ENCODE data around the gene CIP2A.

CIP2A gene

DNA sequence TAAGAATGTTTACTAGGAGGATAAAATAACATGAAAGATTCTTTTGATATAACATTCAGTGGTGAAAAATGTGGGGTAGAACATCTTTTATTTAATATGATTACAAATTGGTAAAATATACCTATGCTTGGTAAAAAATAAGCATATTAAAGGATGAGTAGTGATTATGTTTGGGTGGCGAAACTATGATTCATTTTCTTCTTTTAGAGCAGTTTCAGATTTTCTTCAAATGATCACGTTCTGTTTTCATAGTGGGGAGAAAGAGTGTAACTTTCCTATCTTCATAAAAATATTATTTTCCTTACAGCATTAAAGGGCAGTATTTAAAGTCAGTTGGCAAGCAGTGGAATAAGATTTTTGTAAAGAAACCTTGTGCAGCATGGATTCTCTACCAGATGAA lies 15.8 kb upstream of the CIP2A start:
- no peak overlapping the region for H3K27ac ChIP-seq

GRCh38 chr3:108603691-108604090 lies 14.5 kb upstream of the CIP2A start:
- H3K27ac ChIP-seq = no peak overlapping the region

More for the DNA sequence above, 15.8 kb upstream of the CIP2A start:
- no peak for TF ChIP-seq CTCF (conservative IDR thresholded peaks at IDR 0.05)

DNA sequence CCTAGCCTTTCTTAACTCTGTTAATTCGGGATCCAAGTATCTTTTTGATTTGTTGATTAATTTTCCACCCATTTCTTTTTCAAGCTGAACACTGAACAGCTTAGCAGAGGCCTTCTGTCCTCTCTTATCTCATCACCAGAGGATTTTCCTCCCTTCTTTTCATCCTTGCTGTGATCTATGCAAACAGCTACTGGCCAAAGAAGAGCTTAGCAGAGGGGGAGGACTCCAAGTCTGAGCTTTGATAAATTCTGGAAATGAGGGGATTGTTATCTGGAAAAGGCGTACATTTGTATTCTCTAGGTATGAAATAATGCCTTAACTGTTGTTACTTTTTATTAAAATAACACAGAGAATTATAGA lies 13.7 kb upstream of the CIP2A start:
- no peak for TF ChIP-seq CTCF (conservative IDR thresholded peaks at IDR 0.05)
- no peak overlapping the region for H3K27ac ChIP-seq

More at GRCh38 chr3:108603691-108604090, 14.5 kb upstream of the CIP2A start:
- no peak for TF ChIP-seq CTCF (conservative IDR thresholded peaks at IDR 0.05)

DNA sequence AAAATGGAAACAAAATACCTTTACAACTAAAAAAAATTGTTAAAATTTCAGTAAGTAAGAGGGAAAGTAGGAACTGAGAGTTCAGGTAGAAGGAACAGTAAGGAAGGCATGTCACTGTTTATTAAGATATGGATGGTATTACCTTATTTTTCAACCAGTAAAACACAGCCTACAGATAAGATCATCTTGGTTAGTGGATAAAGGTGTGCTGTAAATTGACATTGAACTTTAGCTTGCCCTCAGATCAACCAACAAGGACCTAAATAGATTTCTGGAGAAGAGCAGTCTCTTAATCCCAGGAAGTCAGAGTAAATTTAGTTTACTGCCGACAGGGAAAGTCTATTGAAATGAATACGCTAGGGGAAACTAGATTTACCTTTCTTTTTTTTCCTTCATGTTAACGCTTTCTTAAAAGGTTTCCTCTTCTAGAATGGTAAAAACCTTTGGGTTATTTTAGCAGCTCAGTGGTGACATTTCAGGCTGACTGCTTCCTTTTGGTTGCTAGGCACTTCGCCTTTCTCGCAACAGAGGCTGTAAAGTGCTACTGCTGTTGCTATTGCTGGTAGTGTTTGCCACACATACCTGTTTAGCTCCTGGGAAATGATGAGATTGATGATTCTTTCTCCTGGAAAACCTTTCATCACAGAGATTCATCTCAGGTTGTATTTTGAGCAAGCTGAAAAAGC lies 13.2 kb upstream of the CIP2A start:
- H3K27ac ChIP-seq = no peak overlapping the region
- no peak for TF ChIP-seq CTCF (conservative IDR thresholded peaks at IDR 0.05)

GRCh38 chr3:108599677-108600409 lies 10.6 kb upstream of the CIP2A start:
- TF ChIP-seq CTCF (conservative IDR thresholded peaks at IDR 0.05) = no peak
- no peak overlapping the region for H3K27ac ChIP-seq

GRCh38 chr3:108598375-108598774 lies 9.1 kb upstream of the CIP2A start:
- H3K27ac ChIP-seq = no peak overlapping the region
- no peak for TF ChIP-seq CTCF (conservative IDR thresholded peaks at IDR 0.05)

GRCh38 chr3:108595321-108595720 lies 6.1 kb upstream of the CIP2A start:
- TF ChIP-seq CTCF (conservative IDR thresholded peaks at IDR 0.05) = no peak
- H3K27ac ChIP-seq = no peak overlapping the region
